Measurements from ENCODE around the gene GABARAPL2. TPM values are rescaled to one million over a fixed set of nuclear protein-coding genes. Genes with fewer than 3 reads are reported as not detected.

Gene GABARAPL2, protein sequence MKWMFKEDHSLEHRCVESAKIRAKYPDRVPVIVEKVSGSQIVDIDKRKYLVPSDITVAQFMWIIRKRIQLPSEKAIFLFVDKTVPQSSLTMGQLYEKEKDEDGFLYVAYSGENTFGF
- 53.4 TPM for polyA plus RNA-seq (2013, experiment 1 of 2)
- polyA plus RNA-seq (2013, experiment 2 of 2), result 55.3 TPM

DNA sequence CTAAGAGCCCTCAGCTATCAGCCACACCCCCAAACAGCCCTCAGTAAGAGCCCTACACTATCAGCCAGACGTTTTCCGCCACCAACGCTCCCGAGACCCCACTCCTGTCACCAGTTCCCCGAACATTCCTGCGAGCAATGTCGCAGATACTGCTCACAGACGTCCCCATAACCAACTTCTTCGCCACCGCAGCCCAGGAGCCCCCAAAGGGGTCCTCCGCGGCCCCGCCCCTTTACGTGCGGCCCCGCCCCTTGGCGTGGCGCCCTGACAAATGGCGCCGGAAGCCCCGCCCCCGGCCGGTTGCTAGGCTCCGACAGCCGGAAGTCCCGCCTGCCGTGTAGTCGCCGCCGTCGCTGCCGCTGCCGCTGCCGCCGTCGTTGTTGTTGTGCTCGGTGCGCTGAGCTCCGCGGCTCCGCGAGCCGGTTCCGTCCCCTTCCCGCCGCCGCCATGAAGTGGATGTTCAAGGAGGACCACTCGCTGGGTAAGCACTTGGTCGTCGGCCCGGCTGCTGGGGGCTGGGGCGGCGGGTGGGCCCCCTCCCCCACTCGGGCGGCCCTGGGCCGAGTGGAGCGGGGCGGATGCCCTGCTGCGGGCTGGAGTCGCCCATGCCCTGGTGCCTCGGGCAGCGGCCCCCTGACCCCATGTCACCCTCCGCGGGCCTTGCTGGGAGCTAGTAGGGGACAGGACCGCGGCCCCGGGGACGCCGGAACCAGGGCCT is at the start of gene GABARAPL2:
Gene GABARAPL2, plus strand, starts transcription at position 340 of the 718 bp plus-strand sequence. Its CDS starts 108 bp downstream, at position 448.
- H3K4ac ChIP-seq (ENCODE audit: low read depth, low read length), result no peak within 1 kb of the TSS
- peak within 1 kb of the TSS; percentile 90 for H3K9ac ChIP-seq (ENCODE audit: low read length)
- no peaks in the 10 kb centered on the region for H3K4me1 ChIP-seq (ENCODE audit: control insufficient read depth, low read depth, low read length)
- peak within 1 kb of the TSS; percentile 97 for H3K23ac ChIP-seq (ENCODE audit: low read length)
- H3K56ac ChIP-seq (ENCODE audit: low read length), result peak within 1 kb of the TSS; percentile 95
- no peak within 1 kb of the TSS for H2BK15ac ChIP-seq (replicated peaks; ENCODE audit: low read depth)
- H3K18ac ChIP-seq (ENCODE audit: low read length), result peak within 1 kb of the TSS; percentile 96
- H2BK120ac ChIP-seq (ENCODE audit: low read depth, low read length), result no peak within 1 kb of the TSS
- peaks cover 10% of the 10 kb centered on the region for H3K79me1 ChIP-seq (ENCODE audit: low read length)
- H3K4me2 ChIP-seq (ENCODE audit: low read length), result peak within 1 kb of the TSS; percentile 100
- H4K5ac ChIP-seq (ENCODE audit: low read length), result no peak within 1 kb of the TSS
- peak within 1 kb of the TSS; percentile 97 for H3K4me3 ChIP-seq (ENCODE audit: low read length)
- H3K27ac ChIP-seq (ENCODE audit: low read depth, low read length), result peak within 1 kb of the TSS; percentile 40
- peaks cover 7% of the 10 kb centered on the region for H3K36me3 ChIP-seq (ENCODE audit: control insufficient read depth, insufficient read depth, low read length)
- WGBS (ENCODE audit: extremely low coverage, insufficient coverage, low lambda C conversion rate), result no CpG with 5 or more reads among the region's 69 CpGs
- H4K8ac ChIP-seq (ENCODE audit: low read depth, low read length), result no peak within 1 kb of the TSS
- peak; percentile 89 for DNase-seq
- H2BK5ac ChIP-seq (ENCODE audit: low read length), result no peak within 1 kb of the TSS
- peaks cover 7% of the 10 kb centered on the region for H3K79me2 ChIP-seq (ENCODE audit: control insufficient read depth, insufficient read depth, low read length)
- H3K27me3 ChIP-seq (ENCODE audit: insufficient read depth, low read length, poor library complexity), result no peaks in the 10 kb centered on the region
- no peak within 1 kb of the TSS for H2AK5ac ChIP-seq (ENCODE audit: low read length)

DNA sequence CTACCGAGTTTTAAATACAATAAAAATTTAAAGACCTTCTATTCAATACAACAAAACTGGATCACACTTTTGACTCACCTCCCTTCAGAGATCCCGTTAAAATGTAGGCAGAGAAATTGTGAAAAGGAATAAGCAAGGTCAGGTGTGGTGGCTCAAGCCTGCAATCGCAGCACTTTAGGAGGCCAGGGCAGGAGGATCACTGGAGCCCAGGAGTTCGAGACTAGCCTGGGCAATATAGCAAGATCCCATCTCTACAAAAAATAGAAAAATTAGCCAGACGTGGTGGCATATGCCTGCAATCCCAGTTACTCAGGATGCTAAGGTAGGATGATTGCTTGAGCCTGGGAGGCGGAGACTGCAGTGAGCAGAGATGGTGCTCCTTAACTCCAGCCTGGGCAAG is 47.0 kb upstream of the GABARAPL2 start:
- Histone ChIP-seq H2AK5ac (ENCODE audit: low read length) (no peak overlapping the region), H3K4ac (ENCODE audit: low read depth, low read length) (no peak overlapping the region), H3K36me3 (ENCODE audit: control insufficient read depth, insufficient read depth, low read length) (no peaks in the 10 kb centered on the region), H3K27ac (ENCODE audit: low read depth, low read length) (no peak overlapping the region), H3K56ac (ENCODE audit: low read length) (no peak overlapping the region), H2BK5ac (ENCODE audit: low read length) (no peak overlapping the region), H3K23ac (ENCODE audit: low read length) (no peak overlapping the region), H3K79me2 (ENCODE audit: control insufficient read depth, insufficient read depth, low read length) (no peaks in the 10 kb centered on the region), H4K8ac (ENCODE audit: low read depth, low read length) (no peak overlapping the region), H2BK15ac (replicated peaks; ENCODE audit: low read depth) (no peak overlapping the region), H2BK120ac (ENCODE audit: low read depth, low read length) (no peak overlapping the region), H3K18ac (ENCODE audit: low read length) (no peak overlapping the region), H3K27me3 (ENCODE audit: insufficient read depth, low read length, poor library complexity) (no peaks in the 10 kb centered on the region), H4K5ac (ENCODE audit: low read length) (no peak overlapping the region), H3K9ac (ENCODE audit: low read length) (no peak overlapping the region), H3K4me1 (ENCODE audit: control insufficient read depth, low read depth, low read length) (no peaks in the 10 kb centered on the region), H3K79me1 (ENCODE audit: low read length) (no peaks in the 10 kb centered on the region), H3K4me2 (ENCODE audit: low read length) (no peak overlapping the region), H3K4me3 (ENCODE audit: low read length) (no peak overlapping the region)
- DNase-seq, result no peak
- WGBS (ENCODE audit: extremely low coverage, insufficient coverage, low lambda C conversion rate), result no CpG with 5 or more reads among the region's 6 CpGs

DNA sequence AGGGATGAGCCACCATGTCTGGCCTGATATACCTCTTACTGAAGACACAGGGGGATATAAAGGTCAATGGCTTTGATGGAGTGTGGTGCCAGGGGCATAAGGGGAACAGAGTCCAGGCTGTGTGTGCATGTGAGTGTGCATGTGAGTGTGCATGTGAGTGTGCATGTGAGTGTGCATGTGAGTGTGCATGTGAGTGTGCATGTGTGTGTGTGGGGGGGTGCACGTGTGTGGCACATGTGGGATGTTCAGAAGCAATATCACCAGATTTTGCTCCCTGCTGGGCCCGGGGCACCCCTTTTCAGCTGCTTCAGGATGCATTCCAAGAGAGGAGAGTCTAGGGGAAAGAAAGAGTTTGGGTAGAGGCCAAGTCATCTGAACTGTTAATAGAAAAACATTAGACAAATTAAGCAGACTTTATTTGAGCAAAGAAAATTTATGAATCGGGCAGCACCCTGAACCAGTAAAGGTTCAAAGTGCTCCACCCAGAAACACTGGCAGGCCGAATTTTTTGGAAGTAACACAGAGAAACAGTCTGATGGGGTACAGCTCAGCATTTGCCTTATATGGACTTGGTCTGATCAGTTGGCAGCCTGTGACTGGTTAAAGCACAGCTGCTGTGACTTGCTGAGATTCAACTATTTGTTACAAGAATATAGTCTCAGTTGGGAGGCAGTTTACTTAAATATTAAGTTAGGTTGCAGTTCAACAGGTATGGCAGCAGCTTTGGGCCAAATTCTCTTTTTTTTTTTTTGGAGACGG is 40.0 kb upstream of the GABARAPL2 start:
- no peak overlapping the region for H3K27ac ChIP-seq (ENCODE audit: low read depth, low read length)
- H2BK120ac ChIP-seq (ENCODE audit: low read depth, low read length), result no peak overlapping the region
- no peak overlapping the region for H3K9ac ChIP-seq (ENCODE audit: low read length)
- H3K4me1 ChIP-seq (ENCODE audit: control insufficient read depth, low read depth, low read length), result no peaks in the 10 kb centered on the region
- no peak overlapping the region for H4K5ac ChIP-seq (ENCODE audit: low read length)
- H3K23ac ChIP-seq (ENCODE audit: low read length), result no peak overlapping the region
- H3K36me3 ChIP-seq (ENCODE audit: control insufficient read depth, insufficient read depth, low read length), result no peaks in the 10 kb centered on the region
- H4K8ac ChIP-seq (ENCODE audit: low read depth, low read length), result no peak overlapping the region
- H3K4me2 ChIP-seq (ENCODE audit: low read length), result no peak overlapping the region
- H2BK5ac ChIP-seq (ENCODE audit: low read length), result no peak overlapping the region
- no peak overlapping the region for H3K4me3 ChIP-seq (ENCODE audit: low read length)
- no peak overlapping the region for H2BK15ac ChIP-seq (replicated peaks; ENCODE audit: low read depth)
- no peaks in the 10 kb centered on the region for H3K27me3 ChIP-seq (ENCODE audit: insufficient read depth, low read length, poor library complexity)
- H2AK5ac ChIP-seq (ENCODE audit: low read length), result no peak overlapping the region
- no CpG with 5 or more reads among the region's 5 CpGs for WGBS (ENCODE audit: extremely low coverage, insufficient coverage, low lambda C conversion rate)
- H3K4ac ChIP-seq (ENCODE audit: low read depth, low read length), result no peak overlapping the region
- H3K79me2 ChIP-seq (ENCODE audit: control insufficient read depth, insufficient read depth, low read length), result no peaks in the 10 kb centered on the region
- no peak for DNase-seq
- no peak overlapping the region for H3K56ac ChIP-seq (ENCODE audit: low read length)
- H3K79me1 ChIP-seq (ENCODE audit: low read length), result no peaks in the 10 kb centered on the region
- H3K18ac ChIP-seq (ENCODE audit: low read length), result no peak overlapping the region

DNA sequence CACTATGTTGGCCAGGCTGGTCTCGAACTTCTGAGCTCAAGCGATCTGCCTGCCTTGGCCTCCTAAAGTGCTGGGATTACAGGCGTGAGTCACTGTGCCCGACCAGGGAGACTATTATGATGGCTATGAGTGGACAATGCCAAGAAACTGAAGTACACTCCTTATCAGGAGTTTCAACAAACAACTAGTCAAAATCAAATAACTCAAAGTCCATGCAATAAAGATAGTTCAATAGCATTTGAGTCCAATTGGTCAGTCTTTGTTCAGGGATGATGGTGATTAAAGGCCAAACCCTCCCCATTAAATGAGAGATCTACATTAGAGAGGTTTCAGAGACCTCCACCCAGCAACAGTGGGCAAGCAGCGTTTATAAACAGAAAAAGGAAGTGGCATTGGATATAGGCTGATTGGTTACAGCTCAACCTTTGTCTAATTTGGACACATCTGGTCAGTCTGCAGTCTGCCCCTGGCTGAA is 38.3 kb upstream of the GABARAPL2 start:
- WGBS (ENCODE audit: extremely low coverage, insufficient coverage, low lambda C conversion rate), result no CpG with 5 or more reads among the region's 5 CpGs
- H3K27ac ChIP-seq (ENCODE audit: low read depth, low read length), result no peak overlapping the region

DNA sequence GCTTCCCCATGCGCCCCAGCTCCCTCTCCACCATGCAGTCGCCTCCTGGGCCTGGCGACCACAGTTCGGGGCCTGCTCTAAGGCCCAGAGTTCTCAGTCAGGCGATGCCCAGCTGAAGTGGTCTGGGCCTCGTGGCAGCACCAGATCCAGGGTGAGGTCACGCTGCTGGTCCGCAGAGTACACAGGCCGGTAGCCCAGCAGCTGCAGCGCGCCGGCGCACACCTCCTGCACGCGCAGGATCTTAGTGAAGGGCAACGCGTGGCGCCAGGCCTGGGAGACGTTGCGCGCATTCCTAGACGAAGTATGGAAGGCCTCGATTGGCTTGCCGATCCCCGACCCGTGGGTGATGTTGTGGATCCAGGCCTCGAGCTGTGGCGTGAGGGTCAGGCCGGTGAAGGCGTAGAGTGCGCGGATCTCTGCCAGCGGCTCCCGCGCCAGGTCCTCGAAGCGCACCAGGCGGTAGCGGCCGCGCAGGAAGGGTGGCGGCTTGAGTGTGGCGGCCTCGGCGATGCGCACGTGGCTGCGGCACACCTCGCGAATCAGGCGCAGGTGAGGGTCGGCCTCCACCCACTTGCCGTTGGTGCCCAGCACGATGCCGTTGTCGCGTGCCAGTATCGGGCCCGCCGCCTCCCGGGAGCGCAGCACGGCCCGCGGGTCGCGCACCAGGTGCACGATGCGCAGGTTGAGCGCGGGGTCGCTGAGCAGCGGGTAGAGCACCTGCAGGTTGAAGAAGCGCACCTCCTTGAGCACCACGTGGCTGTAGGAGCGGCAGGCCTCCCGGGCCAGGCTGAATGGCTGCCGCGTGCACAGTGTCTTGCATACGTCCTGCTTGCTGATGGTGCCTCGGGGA is 36.9 kb upstream of the GABARAPL2 start:
- WGBS (ENCODE audit: extremely low coverage, insufficient coverage, low lambda C conversion rate), result no CpG with 5 or more reads among the region's 81 CpGs
- no peak overlapping the region for H2BK120ac ChIP-seq (ENCODE audit: low read depth, low read length)
- no peak overlapping the region for H2BK5ac ChIP-seq (ENCODE audit: low read length)
- no peak overlapping the region for H4K5ac ChIP-seq (ENCODE audit: low read length)
- no peaks in the 10 kb centered on the region for H3K79me2 ChIP-seq (ENCODE audit: control insufficient read depth, insufficient read depth, low read length)
- no peak for DNase-seq
- H3K4me2 ChIP-seq (ENCODE audit: low read length), result no peak overlapping the region
- no peaks in the 10 kb centered on the region for H3K79me1 ChIP-seq (ENCODE audit: low read length)
- H3K23ac ChIP-seq (ENCODE audit: low read length), result no peak overlapping the region
- no peak overlapping the region for H3K56ac ChIP-seq (ENCODE audit: low read length)
- no peaks in the 10 kb centered on the region for H3K4me1 ChIP-seq (ENCODE audit: control insufficient read depth, low read depth, low read length)
- H2AK5ac ChIP-seq (ENCODE audit: low read length), result no peak overlapping the region
- H3K27me3 ChIP-seq (ENCODE audit: insufficient read depth, low read length, poor library complexity), result no peaks in the 10 kb centered on the region
- H3K9ac ChIP-seq (ENCODE audit: low read length), result no peak overlapping the region
- H3K18ac ChIP-seq (ENCODE audit: low read length), result no peak overlapping the region
- H3K36me3 ChIP-seq (ENCODE audit: control insufficient read depth, insufficient read depth, low read length), result no peaks in the 10 kb centered on the region
- H4K8ac ChIP-seq (ENCODE audit: low read depth, low read length), result no peak overlapping the region
- no peak overlapping the region for H3K4me3 ChIP-seq (ENCODE audit: low read length)
- no peak overlapping the region for H3K27ac ChIP-seq (ENCODE audit: low read depth, low read length)
- no peak overlapping the region for H3K4ac ChIP-seq (ENCODE audit: low read depth, low read length)
- no peak overlapping the region for H2BK15ac ChIP-seq (replicated peaks; ENCODE audit: low read depth)

More for the DNA sequence above, 38.3 kb upstream of the GABARAPL2 start:
- H3K4me3 ChIP-seq (ENCODE audit: low read length), result no peak overlapping the region
- no peaks in the 10 kb centered on the region for H3K4me1 ChIP-seq (ENCODE audit: control insufficient read depth, low read depth, low read length)
- DNase-seq, result no peak
- no peaks in the 10 kb centered on the region for H3K79me1 ChIP-seq (ENCODE audit: low read length)
- H3K18ac ChIP-seq (ENCODE audit: low read length), result no peak overlapping the region
- H3K23ac ChIP-seq (ENCODE audit: low read length), result no peak overlapping the region
- H3K27me3 ChIP-seq (ENCODE audit: insufficient read depth, low read length, poor library complexity), result no peaks in the 10 kb centered on the region
- H3K4ac ChIP-seq (ENCODE audit: low read depth, low read length), result no peak overlapping the region
- no peaks in the 10 kb centered on the region for H3K79me2 ChIP-seq (ENCODE audit: control insufficient read depth, insufficient read depth, low read length)
- no peaks in the 10 kb centered on the region for H3K36me3 ChIP-seq (ENCODE audit: control insufficient read depth, insufficient read depth, low read length)
- H3K9ac ChIP-seq (ENCODE audit: low read length), result no peak overlapping the region
- H2BK120ac ChIP-seq (ENCODE audit: low read depth, low read length), result no peak overlapping the region
- H4K8ac ChIP-seq (ENCODE audit: low read depth, low read length), result no peak overlapping the region
- no peak overlapping the region for H2BK15ac ChIP-seq (replicated peaks; ENCODE audit: low read depth)
- H2AK5ac ChIP-seq (ENCODE audit: low read length), result no peak overlapping the region
- no peak overlapping the region for H3K56ac ChIP-seq (ENCODE audit: low read length)
- H4K5ac ChIP-seq (ENCODE audit: low read length), result no peak overlapping the region
- no peak overlapping the region for H2BK5ac ChIP-seq (ENCODE audit: low read length)
- H3K4me2 ChIP-seq (ENCODE audit: low read length), result no peak overlapping the region

All from mesendoderm (in vitro differentiated cells).